B cell (primary cell): ENCODE data around the gene ANAPC2.

Experiments used
- EZH2 ChIP-seq: IDR thresholded peaks from 2 replicates; pipeline ENCODE4 v1.6.1; 2012; ENCODE audit warnings: borderline replicate concordance, low read depth, mild to moderate bottlenecking, moderate library complexity, low read length; ENCODE audit not compliant: insufficient read depth, poor library complexity, severe bottlenecking
- TF ChIP-seq, protein P1 (sequence below): fragments of 200-600 bp; IDR thresholded peaks from one replicate; pipeline ENCODE4 v1.8.0; 2022; ENCODE audit warnings: antibody characterized with exemption, mild to moderate bottlenecking

DNA sequence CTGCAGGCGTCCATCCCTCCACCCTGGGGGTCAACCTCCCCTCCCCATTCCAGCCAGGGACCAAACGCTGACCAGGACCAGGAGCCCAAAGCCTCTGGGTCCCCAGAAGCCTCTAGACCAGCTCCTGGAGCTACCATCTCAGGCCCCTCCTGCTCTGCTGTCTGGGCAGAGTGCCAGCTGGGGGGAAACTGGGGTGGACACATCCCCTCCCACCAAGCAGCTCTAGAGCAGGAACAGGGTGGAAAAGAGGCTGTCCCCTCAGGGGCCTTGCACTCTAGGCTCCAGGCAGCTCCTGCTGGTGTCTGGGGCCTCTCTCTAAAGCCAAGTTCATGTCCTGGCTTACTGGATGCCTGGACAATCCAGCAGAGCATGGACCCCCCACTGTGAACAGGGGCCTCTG, 4.5 kb upstream of the ANAPC2 start:
- TF ChIP-seq, protein P1, sequence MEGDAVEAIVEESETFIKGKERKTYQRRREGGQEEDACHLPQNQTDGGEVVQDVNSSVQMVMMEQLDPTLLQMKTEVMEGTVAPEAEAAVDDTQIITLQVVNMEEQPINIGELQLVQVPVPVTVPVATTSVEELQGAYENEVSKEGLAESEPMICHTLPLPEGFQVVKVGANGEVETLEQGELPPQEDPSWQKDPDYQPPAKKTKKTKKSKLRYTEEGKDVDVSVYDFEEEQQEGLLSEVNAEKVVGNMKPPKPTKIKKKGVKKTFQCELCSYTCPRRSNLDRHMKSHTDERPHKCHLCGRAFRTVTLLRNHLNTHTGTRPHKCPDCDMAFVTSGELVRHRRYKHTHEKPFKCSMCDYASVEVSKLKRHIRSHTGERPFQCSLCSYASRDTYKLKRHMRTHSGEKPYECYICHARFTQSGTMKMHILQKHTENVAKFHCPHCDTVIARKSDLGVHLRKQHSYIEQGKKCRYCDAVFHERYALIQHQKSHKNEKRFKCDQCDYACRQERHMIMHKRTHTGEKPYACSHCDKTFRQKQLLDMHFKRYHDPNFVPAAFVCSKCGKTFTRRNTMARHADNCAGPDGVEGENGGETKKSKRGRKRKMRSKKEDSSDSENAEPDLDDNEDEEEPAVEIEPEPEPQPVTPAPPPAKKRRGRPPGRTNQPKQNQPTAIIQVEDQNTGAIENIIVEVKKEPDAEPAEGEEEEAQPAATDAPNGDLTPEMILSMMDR = no peak
- TF ChIP-seq EZH2 = no peak
